MV-4-11 (cell line): ENCODE data around the gene ANXA4.

ENCODE experiments used
- DNase-seq: peaks from one replicate; lab custom pipeline; 2025; lab: John Stamatoyannopoulos, UW

ANXA4 gene

GRCh38 chr2:69741575-69742321 is at the start of gene ANXA4:
Gene ANXA4 (plus strand): TSS chr2:69742134. CDS start chr2:69781566, 39,432 bp downstream.
- DNase-seq = peak; percentile 69

GRCh38 chr2:69692424-69692823 is 49.5 kb upstream of the ANXA4 start:
- no peak for DNase-seq

- peak; percentile 68 for DNase-seq
Measured at GRCh38 chr2:69693059-69693774, 48.7 kb upstream of the ANXA4 start.

DNA sequence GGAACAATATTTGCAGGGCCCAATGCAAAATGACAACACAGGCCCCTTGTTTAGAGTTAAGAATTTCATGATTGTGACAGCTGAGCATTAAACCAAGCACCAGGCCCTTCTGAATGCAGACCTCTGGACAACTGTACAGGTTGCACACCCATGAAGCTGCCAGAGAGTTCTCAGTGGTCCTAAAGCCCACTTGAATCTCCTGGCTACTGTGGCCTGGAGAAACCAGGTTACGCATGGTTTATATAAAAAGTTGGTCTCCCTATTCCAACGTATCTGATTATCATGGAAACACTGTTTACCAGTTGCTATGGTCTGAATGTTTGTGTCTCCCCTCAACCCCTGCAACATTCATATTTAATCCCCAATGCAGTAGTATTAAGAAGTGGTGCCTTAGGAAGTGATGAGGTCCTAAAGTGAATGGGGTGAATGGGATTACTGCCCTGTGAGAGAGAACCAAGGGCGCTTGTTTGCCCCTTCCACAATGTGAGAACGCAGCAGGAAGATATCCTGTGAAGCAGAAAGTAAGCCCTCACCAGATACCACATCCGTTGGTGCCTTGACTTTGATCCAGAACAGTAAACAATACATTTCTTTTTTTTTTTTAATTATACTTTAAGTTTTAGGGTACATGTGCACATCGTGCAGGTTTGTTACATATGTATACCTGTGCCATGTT is 48.0 kb upstream of the ANXA4 start:
- no peak for DNase-seq

- peak; percentile 58 for DNase-seq
Measured at GRCh38 chr2:69694894-69695849, 46.8 kb upstream of the ANXA4 start.

- no peak for DNase-seq
Measured at GRCh38 chr2:69695850-69696216, 46.1 kb upstream of the ANXA4 start.

DNA sequence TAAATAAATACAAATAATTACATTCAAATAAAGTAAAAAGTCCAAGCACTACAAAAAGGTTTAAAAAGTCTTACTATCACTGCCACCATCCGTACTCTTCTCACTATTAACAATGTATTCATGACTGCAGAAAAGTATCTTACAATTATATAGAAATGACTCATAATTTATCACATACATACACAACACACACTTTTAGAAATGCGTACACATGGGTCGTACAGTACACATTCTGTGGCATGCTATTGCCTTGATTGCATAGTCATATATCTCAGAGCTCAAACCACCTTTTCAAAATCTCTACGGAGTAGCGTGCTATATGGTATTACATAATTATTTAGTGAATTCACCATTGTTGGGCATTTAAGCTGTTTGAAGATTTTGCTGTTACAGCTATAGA is 41.6 kb upstream of the ANXA4 start:
- no peak for DNase-seq

DNA sequence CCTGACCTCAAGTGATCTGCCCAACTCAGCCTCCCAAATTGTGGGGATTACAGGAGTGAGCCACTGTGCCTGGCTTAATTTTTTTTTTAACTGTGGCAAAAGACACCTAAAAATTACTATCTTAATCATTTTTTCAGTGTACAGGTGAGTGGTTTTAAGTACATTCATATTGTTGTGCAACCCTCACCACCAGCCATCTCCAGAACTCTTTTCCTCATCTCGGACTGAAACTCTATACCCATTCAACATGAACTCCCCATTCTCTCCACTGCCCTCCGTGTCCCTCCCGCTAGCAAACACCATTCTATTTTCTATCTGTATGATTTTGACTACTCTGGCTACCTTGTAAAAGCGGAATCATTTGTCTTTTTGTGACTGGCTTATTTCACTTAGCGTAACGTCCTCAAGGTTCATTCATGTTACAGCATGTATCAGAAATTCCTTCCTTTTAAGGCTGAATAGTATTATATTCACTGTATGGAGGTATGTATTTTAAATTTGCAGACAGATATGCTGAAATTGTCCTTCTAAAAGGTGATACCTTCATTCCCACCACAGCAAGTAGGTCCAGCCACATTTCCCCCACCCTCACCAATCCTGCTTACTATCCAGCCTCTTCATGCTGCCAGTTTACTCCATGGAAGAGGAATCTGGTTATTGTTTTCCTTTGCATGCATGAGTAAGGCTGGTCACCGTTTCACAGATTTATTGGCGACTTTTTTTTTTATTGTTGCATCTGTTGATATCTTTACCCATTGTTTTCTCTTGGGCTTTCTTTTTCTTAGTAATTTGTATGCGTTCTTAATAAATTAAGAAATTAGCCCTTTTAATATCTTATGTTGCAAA is 40.6 kb upstream of the ANXA4 start:
- no peak for DNase-seq

GRCh38 chr2:69703189-69703588 is 38.7 kb upstream of the ANXA4 start:
- peak; percentile 97 for DNase-seq

DNA sequence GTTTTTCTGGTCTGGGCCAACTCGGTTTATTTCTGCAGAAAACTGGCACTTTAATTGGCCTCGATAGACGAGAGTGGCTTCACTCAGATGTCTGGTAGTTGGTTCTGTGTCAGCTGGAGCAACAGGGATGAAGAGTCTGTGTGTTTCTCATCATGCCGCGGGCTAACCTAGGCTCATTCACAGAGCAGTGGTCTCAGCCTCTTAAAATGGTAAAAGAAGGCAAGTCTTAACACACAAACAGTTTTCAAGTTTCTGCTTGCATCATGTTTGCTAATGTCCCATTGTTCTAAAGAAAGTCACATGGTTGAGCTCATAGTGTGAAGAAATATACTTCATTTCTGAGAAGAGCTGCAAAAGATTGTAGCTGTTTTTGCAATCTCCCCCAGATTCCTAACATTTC is 37.5 kb upstream of the ANXA4 start:
- peak; percentile 98 for DNase-seq

- no peak for DNase-seq
Measured at GRCh38 chr2:69709290-69709689, 32.6 kb upstream of the ANXA4 start.

GRCh38 chr2:69711971-69712370 is 30.0 kb upstream of the ANXA4 start:
- no peak for DNase-seq

GRCh38 chr2:69714024-69714423 is 27.9 kb upstream of the ANXA4 start:
- DNase-seq = no peak

DNA sequence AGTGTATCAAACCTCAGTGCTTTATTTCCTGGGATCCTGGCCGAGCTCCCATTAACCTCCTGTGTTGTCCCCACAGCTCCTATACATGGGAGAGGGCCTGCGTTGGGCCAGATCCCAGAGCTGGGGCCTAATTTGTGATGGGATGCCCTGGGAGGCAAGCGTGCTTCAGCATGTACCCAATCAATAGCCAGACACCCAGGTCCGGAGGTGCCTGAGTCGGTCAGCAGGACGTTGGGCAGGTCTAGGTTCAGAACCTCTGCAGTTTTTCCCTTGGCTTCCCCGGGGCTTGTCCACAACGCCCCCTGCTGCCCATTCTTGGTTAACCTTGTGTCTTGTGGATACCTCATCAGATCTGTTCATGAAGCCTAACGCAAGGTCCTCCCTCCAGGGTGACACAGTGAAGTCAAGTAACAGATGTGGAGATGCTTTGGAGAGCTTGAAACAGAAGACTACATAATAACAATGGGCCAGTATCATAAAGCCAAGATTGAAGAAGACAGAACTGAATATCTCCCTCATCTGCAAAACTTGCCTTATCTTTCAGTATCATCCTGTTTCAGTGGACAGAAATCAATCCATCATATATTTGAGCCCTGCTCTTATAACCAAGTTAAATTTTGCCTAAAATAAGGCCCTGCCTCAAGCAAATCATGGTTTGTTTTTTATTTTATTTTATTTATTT is 27.3 kb upstream of the ANXA4 start:
- DNase-seq = peak; percentile 78

DNA sequence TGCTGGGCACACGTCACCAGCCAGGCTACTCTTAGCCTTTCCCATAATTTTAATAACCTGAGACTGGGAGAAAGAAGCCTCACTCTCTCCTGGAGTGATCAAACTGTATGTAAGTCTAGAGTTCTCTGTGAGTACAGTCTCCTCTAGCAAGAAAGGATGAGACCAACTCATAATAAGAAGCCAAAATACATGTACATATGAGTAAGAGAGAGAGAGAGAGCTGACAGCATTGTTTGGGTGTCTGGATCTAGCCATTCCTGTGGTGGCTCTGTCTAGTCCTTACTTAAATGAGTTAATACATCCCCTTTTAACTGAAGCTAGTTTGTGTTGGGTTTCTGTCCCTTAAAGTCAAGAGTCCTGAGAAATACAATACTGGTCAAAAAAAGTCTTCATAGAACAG is 26.0 kb upstream of the ANXA4 start:
- DNase-seq = no peak

DNA sequence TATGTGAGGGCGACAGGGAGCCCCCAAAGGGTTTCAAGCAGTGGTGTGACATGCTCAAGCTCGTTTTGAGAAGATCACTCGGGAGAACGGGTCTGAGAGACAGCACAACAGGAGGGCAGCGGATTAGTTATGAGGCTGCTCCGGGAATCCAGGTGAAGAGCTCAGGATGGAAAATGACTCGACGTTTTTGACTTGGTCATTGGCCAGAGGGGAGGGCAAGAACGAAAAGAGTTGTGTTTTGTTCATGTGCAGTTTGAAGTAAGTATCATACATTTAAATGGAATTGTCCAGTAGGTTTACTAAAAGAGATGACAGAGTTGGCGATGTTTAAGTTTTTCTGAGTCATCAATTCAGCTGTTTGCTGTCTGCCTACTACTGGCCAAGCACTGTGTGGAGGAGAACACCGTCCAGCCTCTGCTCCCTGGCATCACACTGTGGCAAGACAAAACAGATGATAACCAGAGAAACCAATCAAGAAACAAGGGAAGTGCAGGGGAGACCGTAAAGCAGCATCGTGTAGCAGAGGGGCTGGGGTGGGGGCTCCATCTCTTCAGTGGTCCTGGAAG is 25.3 kb upstream of the ANXA4 start:
- DNase-seq = no peak

DNA sequence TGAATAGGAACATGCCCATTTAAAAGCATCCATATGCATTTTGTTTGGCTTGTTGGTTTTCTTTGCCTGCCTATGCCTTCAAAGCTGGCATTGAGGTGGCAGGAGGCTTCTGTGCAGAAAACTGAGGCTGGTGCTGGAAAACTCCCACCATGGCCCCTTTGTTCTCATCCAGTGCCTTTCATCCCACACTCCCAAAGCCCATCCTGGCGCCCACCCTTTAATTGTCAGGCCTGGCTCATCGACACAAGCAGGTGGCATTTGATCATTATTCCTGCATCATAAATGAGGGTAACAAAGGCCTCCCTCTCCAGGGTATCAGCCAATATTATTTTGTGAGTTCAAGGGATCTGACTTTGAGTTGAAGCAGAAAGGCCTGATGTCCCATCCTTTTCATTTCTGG is 24.7 kb upstream of the ANXA4 start:
- DNase-seq = no peak

DNA sequence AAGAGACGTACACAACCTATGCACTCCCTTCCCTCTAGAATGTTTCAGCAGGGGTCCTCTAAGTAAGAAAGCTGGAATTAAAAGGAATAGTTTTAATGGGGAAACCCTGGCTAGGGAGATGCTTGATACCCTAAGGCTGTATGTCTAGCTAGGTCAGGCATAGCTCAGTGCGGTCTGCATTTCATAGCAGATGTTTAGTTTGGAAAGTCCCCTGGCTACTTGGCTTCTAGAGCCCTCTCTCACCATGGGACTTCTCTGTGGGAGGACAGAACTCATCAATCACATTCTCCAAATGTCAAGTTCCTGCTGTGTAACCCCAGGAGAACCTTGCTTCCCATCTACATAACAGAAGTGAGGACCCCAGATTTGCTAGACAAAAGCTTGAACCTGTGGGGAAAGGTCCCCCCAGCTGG is 24.1 kb upstream of the ANXA4 start:
- no peak for DNase-seq

GRCh38 chr2:69718338-69718965 is 23.5 kb upstream of the ANXA4 start:
- no peak for DNase-seq

- no peak for DNase-seq
Measured at GRCh38 chr2:69720404-69720803, 21.5 kb upstream of the ANXA4 start.
